Mucosa of stomach (tissue), 1 donor: ENCODE data around the gene ZDBF2.
"Not testable (repeated sequence)": the region's sequence is repeated elsewhere in the genome, so short reads cannot be mapped to it uniquely, and the experiment has no call there.

Experiments used
- H3K27me3 ChIP-seq: one replicate; pipeline ENCODE4 v1.7.0; 2013; ENCODE audit warnings: mild to moderate bottlenecking, low read length; ENCODE audit not compliant: control insufficient read depth, insufficient read depth
- H3K36me3 ChIP-seq: one replicate; pipeline ENCODE4 v1.7.0; 2013; ENCODE audit warnings: low read length; ENCODE audit not compliant: control insufficient read depth, insufficient read depth
- H3K4me1 ChIP-seq: one replicate; pipeline ENCODE4 v1.7.0; 2013; ENCODE audit warnings: mild to moderate bottlenecking, low read length; ENCODE audit not compliant: control insufficient read depth, insufficient read depth
- H3K4me3 ChIP-seq: one replicate; pipeline ENCODE4 v1.7.0; 2013; ENCODE audit warnings: low read length
- H3K9ac ChIP-seq: one replicate; pipeline ENCODE4 v1.7.0; 2013; ENCODE audit warnings: mild to moderate bottlenecking, low read length, moderate library complexity
- H3K9me3 ChIP-seq: one replicate; pipeline ENCODE4 v1.7.0; 2013; ENCODE audit warnings: mild to moderate bottlenecking, low read length, moderate library complexity; ENCODE audit not compliant: control insufficient read depth
- donor health status: Pancreatic carcinoma.

Gene ZDBF2

DNA sequence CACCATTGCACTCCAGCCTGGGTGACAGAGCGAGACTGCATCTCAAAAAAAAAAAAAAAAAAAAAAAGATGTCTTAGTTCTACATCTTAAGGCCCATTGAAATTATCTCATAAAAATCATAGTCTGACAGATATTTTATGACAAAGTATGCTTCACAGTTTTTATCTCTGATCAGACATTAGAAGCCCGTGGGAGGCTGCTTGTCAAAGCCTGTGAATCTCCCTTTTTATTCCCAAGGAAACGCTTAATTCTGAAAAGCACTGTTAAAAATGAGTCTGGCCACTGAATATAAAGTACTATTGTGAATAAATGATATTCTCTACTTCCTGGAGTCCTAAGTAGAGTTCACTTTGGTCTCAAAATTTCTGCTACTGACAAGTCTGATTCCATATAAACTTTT lies 71.1 kb downstream of the ZDBF2 start:
- Histone ChIP-seq H3K27me3 (no peaks in the 10 kb centered on the region), H3K9ac (no peak overlapping the region), H3K4me1 (no peaks in the 10 kb centered on the region), H3K4me3 (no peak overlapping the region), H3K36me3 (no peaks in the 10 kb centered on the region), H3K9me3 (no peaks in the 10 kb centered on the region)

DNA sequence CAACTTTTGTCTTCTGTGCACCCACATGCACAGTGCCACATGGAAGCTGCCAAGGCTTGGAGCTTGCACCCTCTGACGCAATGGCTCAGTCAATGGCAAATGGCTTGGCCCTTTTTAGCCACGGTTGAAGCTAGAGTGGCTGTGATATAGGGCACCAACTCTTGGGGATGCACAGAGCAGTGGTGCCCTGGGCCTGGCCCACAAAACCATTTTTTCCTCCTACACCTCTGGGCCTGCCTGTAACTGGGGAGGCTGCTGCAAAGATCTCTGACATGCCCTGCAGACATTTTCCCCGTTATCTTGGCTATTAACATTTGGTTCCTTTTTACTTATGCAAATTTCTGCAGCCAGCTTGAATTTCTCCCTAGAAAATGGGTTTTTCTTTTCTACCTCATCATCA lies 74.9 kb downstream of the ZDBF2 start:
- Histone ChIP-seq H3K4me3 (no peak overlapping the region), H3K4me1 (no peaks in the 10 kb centered on the region), H3K9ac (no peak overlapping the region), H3K27me3 (no peaks in the 10 kb centered on the region), H3K9me3 (no peaks in the 10 kb centered on the region), H3K36me3 (no peaks in the 10 kb centered on the region)

DNA sequence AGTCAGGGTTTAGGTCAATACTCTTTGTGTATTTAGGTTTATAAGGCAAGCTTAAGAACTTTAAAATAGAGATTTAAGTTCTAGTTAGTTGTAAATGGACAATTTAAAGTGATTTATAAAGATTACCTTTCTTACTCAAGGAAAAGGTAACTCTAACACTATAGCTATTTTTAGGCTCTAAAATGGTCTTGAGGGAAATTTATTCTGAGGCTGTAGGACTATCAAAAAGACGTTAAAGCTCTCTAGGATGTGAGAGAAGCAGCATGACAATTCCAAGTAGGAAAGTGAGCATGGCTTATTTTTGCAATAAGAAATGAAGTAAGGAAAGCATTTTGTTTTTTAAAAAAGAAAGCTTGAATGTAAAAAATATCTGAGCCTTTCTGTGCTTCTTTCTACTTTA lies 78.1 kb downstream of the ZDBF2 start:
- Histone ChIP-seq H3K4me3 (no peak overlapping the region), H3K27me3 (no peaks in the 10 kb centered on the region), H3K36me3 (no peaks in the 10 kb centered on the region), H3K9me3 (no peaks in the 10 kb centered on the region), H3K4me1 (no peaks in the 10 kb centered on the region), H3K9ac (no peak overlapping the region)

DNA sequence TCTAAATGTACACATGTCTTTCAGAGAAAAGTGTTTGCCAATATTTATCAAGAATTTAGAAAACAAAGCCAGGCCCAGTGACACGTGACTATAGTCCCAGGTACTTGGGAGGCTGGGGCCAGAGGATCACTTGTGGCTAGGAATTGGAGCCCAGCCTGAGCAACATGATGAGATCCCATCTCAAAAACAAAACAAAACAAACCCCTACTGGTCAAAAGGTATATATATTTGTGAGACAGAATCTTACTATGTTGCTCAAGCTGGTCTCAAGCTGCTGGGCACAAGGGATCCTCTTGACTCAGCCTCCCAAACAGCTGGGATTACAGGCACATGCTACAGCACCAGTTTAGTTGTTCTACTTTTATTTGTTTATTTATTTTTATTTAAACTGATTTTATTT lies 79.2 kb downstream of the ZDBF2 start:
- Histone ChIP-seq H3K4me1 (no peaks in the 10 kb centered on the region), H3K27me3 (no peaks in the 10 kb centered on the region), H3K36me3 (no peaks in the 10 kb centered on the region), H3K9me3 (no peaks in the 10 kb centered on the region), H3K4me3 (no peak overlapping the region), H3K9ac (no peak overlapping the region)

DNA sequence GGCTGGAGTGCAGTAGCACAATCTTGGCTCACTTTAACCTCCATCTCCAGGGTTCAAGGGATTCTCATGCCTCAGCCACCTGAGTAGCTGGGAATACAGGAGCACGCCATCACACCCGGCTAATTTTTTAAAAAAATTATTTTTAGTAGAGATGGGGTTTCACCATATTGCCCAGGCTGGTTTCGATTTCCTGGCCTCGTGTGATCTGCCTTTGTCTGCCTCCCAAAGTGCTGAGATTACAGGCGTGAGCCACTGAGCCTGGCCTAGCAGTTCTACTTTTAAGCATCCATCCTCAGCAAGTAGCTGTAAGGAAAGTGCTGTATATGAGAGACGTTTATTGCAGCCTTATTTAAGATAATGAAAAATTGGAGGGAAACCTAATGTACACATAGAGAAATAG lies 79.7 kb downstream of the ZDBF2 start:
- H3K36me3 ChIP-seq: no peaks in the 10 kb centered on the region
- H3K4me3 ChIP-seq: no peak overlapping the region
- H3K4me1 ChIP-seq: no peaks in the 10 kb centered on the region
- no peaks in the 10 kb centered on the region for H3K9me3 ChIP-seq
- H3K27me3 ChIP-seq: no peaks in the 10 kb centered on the region
- H3K9ac ChIP-seq: no peak overlapping the region

DNA sequence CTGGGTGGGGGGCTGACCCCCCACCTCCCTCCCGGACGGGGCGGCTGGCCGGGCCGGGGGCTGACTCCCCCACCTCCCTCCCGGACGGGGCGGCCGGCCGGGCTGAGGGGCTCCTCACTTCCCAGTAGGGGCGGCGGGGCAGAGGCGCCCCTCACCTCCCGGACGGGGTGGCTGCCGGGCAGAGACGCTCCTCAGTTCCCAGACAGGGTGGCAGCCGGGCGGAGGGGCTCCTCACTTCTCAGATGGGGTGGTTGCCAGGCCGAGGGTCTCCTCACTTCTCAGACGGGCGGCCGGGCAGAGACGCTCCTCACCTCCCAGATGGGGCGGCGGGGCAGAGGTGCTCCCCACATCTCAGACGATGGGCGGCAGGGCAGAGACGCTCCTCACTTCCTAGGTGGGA lies 82.4 kb downstream of the ZDBF2 start:
- H3K9me3 ChIP-seq, H3K27me3 ChIP-seq, H3K4me3 ChIP-seq, H3K4me1 ChIP-seq, H3K9ac ChIP-seq, H3K36me3 ChIP-seq: not testable (repeated sequence)

DNA sequence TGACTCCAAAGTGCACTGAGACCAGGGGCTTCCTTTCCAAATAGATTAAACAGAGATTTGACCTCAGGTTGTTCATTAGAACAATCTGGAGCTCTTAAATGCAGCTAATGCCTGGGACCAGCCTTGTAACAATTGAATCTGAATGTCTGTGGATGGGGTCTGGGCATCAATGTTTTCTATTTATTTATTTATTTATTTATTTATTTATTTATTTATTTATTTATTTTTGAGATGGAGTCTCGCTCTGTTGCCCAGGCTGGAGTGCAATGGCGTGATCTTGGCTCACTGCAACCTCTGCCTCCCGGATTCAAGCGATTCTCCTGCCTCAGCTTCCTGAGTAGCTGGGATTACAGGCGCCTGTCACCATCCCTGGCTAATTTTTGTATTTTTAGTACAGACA lies 86.4 kb downstream of the ZDBF2 start:
- H3K4me3 ChIP-seq, H3K4me1 ChIP-seq, H3K27me3 ChIP-seq, H3K36me3 ChIP-seq, H3K9ac ChIP-seq, H3K9me3 ChIP-seq: not testable (repeated sequence)

DNA sequence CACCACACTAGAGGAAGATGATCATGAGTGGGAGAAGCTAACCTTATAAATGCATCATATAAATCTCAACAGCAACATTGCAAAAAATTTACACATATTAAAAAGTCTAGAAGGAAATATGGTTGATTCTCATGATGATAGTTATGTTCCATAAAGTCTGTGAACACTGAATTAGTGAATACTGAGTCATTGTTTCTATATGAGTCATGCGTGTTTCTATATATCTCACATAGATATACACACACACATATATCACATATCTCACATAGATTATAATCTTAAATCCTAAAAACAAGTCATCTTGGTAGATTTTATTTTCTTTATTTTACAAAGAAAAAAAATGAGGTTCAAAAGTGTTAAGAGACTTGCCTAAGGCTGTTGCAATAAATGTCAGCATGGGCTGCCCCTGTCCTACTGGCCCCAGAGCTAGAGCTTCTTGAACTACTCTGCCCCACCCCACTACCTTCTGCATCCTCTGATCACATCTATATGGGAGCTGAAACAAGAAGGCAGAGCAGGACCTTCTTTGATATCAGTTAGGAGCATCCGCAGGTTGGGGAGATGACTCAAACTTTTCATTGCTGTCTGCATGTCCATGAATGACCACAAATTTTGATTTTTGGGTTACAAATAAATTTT lies 87.1 kb downstream of the ZDBF2 start:
- H3K36me3 ChIP-seq: no peaks in the 10 kb centered on the region
- no peak overlapping the region for H3K9ac ChIP-seq
- H3K4me1 ChIP-seq: no peaks in the 10 kb centered on the region
- no peak overlapping the region for H3K4me3 ChIP-seq
- H3K27me3 ChIP-seq: no peaks in the 10 kb centered on the region
- H3K9me3 ChIP-seq: no peaks in the 10 kb centered on the region
